Gastrocnemius medialis (tissue), 4 donors: ENCODE results near the gene NDP.

ENCODE experiments used
- CTCF ChIP-seq, 5 experiments: fragments of 450-650 bp in 3 of 5; fragments of 200-600 bp in 2 of 5; sonication (generic) in 2 of 5; IDR thresholded peaks in 4 of 5; conservative IDR thresholded peaks in 1 of 5; 1 replicate in 4 of 5; 2 replicates in 1 of 5; pipeline ENCODE4 v1.5.1; 2016 to 2019; ENCODE audit warnings: antibody characterized with exemption in 5 of 5, mild to moderate bottlenecking in 3 of 5, moderate library complexity in 3 of 5
- POLR2A ChIP-seq, 2 donors: fragments of 450-650 bp; IDR thresholded peaks; one replicate each; pipeline ENCODE4 v1.6.1; 2017; ENCODE audit warnings: antibody characterized with exemption in 2 of 2, mild to moderate bottlenecking in 2 of 2, moderate library complexity in 2 of 2

- no peak for TF ChIP-seq CTCF (IDR thresholded peaks at IDR 0.05 in 4 of 5, conservative IDR thresholded peaks at IDR 0.05 in 1 of 5)
- no peak for TF ChIP-seq POLR2A (IDR thresholded peaks at IDR 0.05)
Measured at GRCh38 chrX:43962636-43963035, 10.6 kb downstream of the NDP start.
